Stimulated activated naive B cell treated with anti-CD40 and anti-IgM and Interleukin-4, amounts not matched to agents 10 μg/mL and 1 μg/mL and 100 μg/mL, for 72 hours (primary cell): ENCODE results near the gene PCNT.

Source experiments
- ATAC-seq, 2 donors: fragments of 150-1000 bp; cut with Tn5 transposase; replicated peaks; 2 replicates each; pipeline ENCODE4 v1.10.0; 2021; ENCODE audit warnings: moderate library complexity in 1 of 2
- DNase-seq: peaks from one replicate; pipeline ENCODE4 v3.0.0; 2021
- H3K27ac Mint-ChIP-seq: one replicate; pipeline ENCODE4 v1.8.0; 2022; ENCODE audit warnings: mild to moderate bottlenecking, mixed read lengths
- H3K27me3 Mint-ChIP-seq, 2 donors: one replicate each; pipeline ENCODE4 v1.8.0; 2022; ENCODE audit warnings: mixed read lengths in 2 of 2
- H3K36me3 Mint-ChIP-seq, 2 donors: one replicate each; pipeline ENCODE4 v1.8.0; 2022; ENCODE audit warnings: mixed read lengths in 2 of 2, mild to moderate bottlenecking in 1 of 2
- H3K4me1 Mint-ChIP-seq, 2 donors: one replicate each; pipeline ENCODE4 v1.8.0; 2022; ENCODE audit warnings: mixed read lengths in 2 of 2, mild to moderate bottlenecking in 1 of 2
- H3K4me3 Mint-ChIP-seq, 2 donors: one replicate each; pipeline ENCODE4 v1.8.0; 2022; ENCODE audit warnings: mild to moderate bottlenecking in 2 of 2, mixed read lengths in 2 of 2, moderate library complexity in 1 of 2
- H3K9me3 Mint-ChIP-seq, 2 donors: one replicate each; pipeline ENCODE4 v1.8.0; 2022; ENCODE audit warnings: mixed read lengths in 2 of 2, mild to moderate bottlenecking in 1 of 2

The PCNT gene

GRCh38 chr21:46480466-46480865 lies 156.5 kb downstream of the PCNT start:
- Mint-ChIP-seq H3K36me3 (peaks cover 17 to 19% of the 10 kb centered on the region in 2 donors), H3K9me3 (no peaks in the 10 kb centered on the region), H3K27ac (no peak overlapping the region), H3K4me3 (no peak overlapping the region), H3K4me1 (peaks cover 2 to 10% of the 10 kb centered on the region in 2 donors), H3K27me3 (no peaks in the 10 kb centered on the region)
- DNase-seq (no peak), ATAC-seq (no peak)

- H3K36me3 Mint-ChIP-seq, result peaks cover 16 to 18% of the 10 kb centered on the region in 2 donors
- peaks cover 2 to 10% of the 10 kb centered on the region in 2 donors for H3K4me1 Mint-ChIP-seq
- DNase-seq (no peak), ATAC-seq (no peak)
- no peak overlapping the region for H3K4me3 Mint-ChIP-seq
- no peaks in the 10 kb centered on the region for H3K27me3 Mint-ChIP-seq
- no peaks in the 10 kb centered on the region for H3K9me3 Mint-ChIP-seq
- no peak overlapping the region for H3K27ac Mint-ChIP-seq
Measured at GRCh38 chr21:46482225-46482845, 158.4 kb downstream of the PCNT start.

- Mint-ChIP-seq H3K9me3 (no peaks in the 10 kb centered on the region), H3K4me1 (peaks cover 2 to 10% of the 10 kb centered on the region in 2 donors), H3K27me3 (no peaks in the 10 kb centered on the region), H3K27ac (no peak overlapping the region), H3K36me3 (peaks cover 16 to 18% of the 10 kb centered on the region in 2 donors), H3K4me3 (no peak overlapping the region)
- ATAC-seq (no peak), DNase-seq (no peak)
Measured at GRCh38 chr21:46482846-46483231, 158.9 kb downstream of the PCNT start.

- ATAC-seq (no peak), DNase-seq (no peak)
- H3K4me3 Mint-ChIP-seq, result no peak overlapping the region
- peaks cover 2 to 10% of the 10 kb centered on the region in 2 donors for H3K4me1 Mint-ChIP-seq
- no peak overlapping the region for H3K27ac Mint-ChIP-seq
- no peaks in the 10 kb centered on the region for H3K27me3 Mint-ChIP-seq
- no peaks in the 10 kb centered on the region for H3K9me3 Mint-ChIP-seq
- peaks cover 14 to 20% of the 10 kb centered on the region in 2 donors for H3K36me3 Mint-ChIP-seq
Measured at GRCh38 chr21:46483300-46484295, 159.6 kb downstream of the PCNT start.

- Mint-ChIP-seq H3K27me3 (no peaks in the 10 kb centered on the region), H3K36me3 (peaks cover 16 to 17% of the 10 kb centered on the region in 2 donors), H3K27ac (no peak overlapping the region), H3K4me3 (no peak overlapping the region), H3K9me3 (no peaks in the 10 kb centered on the region), H3K4me1 (peaks cover 2 to 10% of the 10 kb centered on the region in 2 donors)
- no peak for ATAC-seq
- DNase-seq, result no peak
Measured at GRCh38 chr21:46486481-46487126, 162.6 kb downstream of the PCNT start.

GRCh38 chr21:46489162-46489663 lies 165.3 kb downstream of the PCNT start:
- peaks cover 0 to 3% of the 10 kb centered on the region in 2 donors for H3K9me3 Mint-ChIP-seq
- H3K4me1 Mint-ChIP-seq, result peaks cover 0 to 3% of the 10 kb centered on the region in 2 donors
- H3K27ac Mint-ChIP-seq, result no peak overlapping the region
- ATAC-seq (no peak), DNase-seq (no peak)
- no peak overlapping the region for H3K4me3 Mint-ChIP-seq
- peaks cover 38 to 40% of the 10 kb centered on the region in 2 donors for H3K36me3 Mint-ChIP-seq
- no peaks in the 10 kb centered on the region for H3K27me3 Mint-ChIP-seq

GRCh38 chr21:46489800-46490199 lies 165.8 kb downstream of the PCNT start:
- H3K9me3 Mint-ChIP-seq, result peaks cover 0 to 3% of the 10 kb centered on the region in 2 donors
- peak overlapping the region; percentile 7 for H3K27ac Mint-ChIP-seq
- H3K36me3 Mint-ChIP-seq, result peaks cover 44 to 45% of the 10 kb centered on the region in 2 donors
- H3K4me1 Mint-ChIP-seq, result peaks cover 0 to 3% of the 10 kb centered on the region in 2 donors
- H3K27me3 Mint-ChIP-seq, result no peaks in the 10 kb centered on the region
- no peak for DNase-seq
- H3K4me3 Mint-ChIP-seq, result no peak overlapping the region
- no peak for ATAC-seq

GRCh38 chr21:46491553-46491952 lies 167.6 kb downstream of the PCNT start:
- Mint-ChIP-seq H3K4me3 (no peak overlapping the region), H3K9me3 (peaks cover 0 to 3% of the 10 kb centered on the region in 2 donors), H3K27me3 (no peaks in the 10 kb centered on the region), H3K36me3 (peaks cover 43 to 55% of the 10 kb centered on the region in 2 donors), H3K27ac (no peak overlapping the region), H3K4me1 (peaks cover 0 to 3% of the 10 kb centered on the region in 2 donors)
- DNase-seq, result no peak
- ATAC-seq, result no peak

- no peak overlapping the region for H3K27ac Mint-ChIP-seq
- peaks cover 44 to 52% of the 10 kb centered on the region in 2 donors for H3K36me3 Mint-ChIP-seq
- peaks cover 0 to 3% of the 10 kb centered on the region in 2 donors for H3K4me1 Mint-ChIP-seq
- H3K27me3 Mint-ChIP-seq, result no peaks in the 10 kb centered on the region
- no peak for DNase-seq
- no peak overlapping the region for H3K4me3 Mint-ChIP-seq
- ATAC-seq, result no peak
- H3K9me3 Mint-ChIP-seq, result peaks cover 0 to 3% of the 10 kb centered on the region in 2 donors
Measured at GRCh38 chr21:46492851-46493250, 168.9 kb downstream of the PCNT start.

- peaks cover 0 to 3% of the 10 kb centered on the region in 2 donors for H3K9me3 Mint-ChIP-seq
- ATAC-seq (no peak), DNase-seq (no peak)
- no peak overlapping the region for H3K4me3 Mint-ChIP-seq
- peaks cover 0 to 3% of the 10 kb centered on the region in 2 donors for H3K4me1 Mint-ChIP-seq
- H3K36me3 Mint-ChIP-seq, result peaks cover 52 to 58% of the 10 kb centered on the region in 2 donors
- no peaks in the 10 kb centered on the region for H3K27me3 Mint-ChIP-seq
- H3K27ac Mint-ChIP-seq, result no peak overlapping the region
Measured at GRCh38 chr21:46493828-46494227, 169.9 kb downstream of the PCNT start.
